H9 (cell line): ENCODE data around the gene PHYHIPL. TPM values are rescaled to one million over a fixed set of nuclear protein-coding genes. Genes with fewer than 3 reads are reported as not detected.

Source experiments
- DNase-seq: peaks from one replicate; pipeline ENCODE4 v3.0.0-alpha.2; 2017
- H2AFZ ChIP-seq: one replicate; pipeline ENCODE4 v1.6.1; 2013; ENCODE audit warnings: mild to moderate bottlenecking, low read length, control low read depth, moderate library complexity
- H2AK5ac ChIP-seq: 2 replicates; pipeline ENCODE4 v1.6.1; 2013; ENCODE audit warnings: low read length, control low read depth, mixed read lengths; ENCODE audit not compliant: insufficient read length
- H2BK120ac ChIP-seq: one replicate; pipeline ENCODE4 v1.6.1; 2013; ENCODE audit warnings: low read depth, mild to moderate bottlenecking, low read length, control low read depth, inconsistent platforms; ENCODE audit not compliant: poor library complexity, severe bottlenecking
- H2BK12ac ChIP-seq: 2 replicates; pipeline ENCODE4 v1.6.1; 2013; ENCODE audit warnings: low read length, control low read depth, mixed read lengths, low read depth; ENCODE audit not compliant: insufficient read length
- H2BK15ac ChIP-seq: 2 replicates; pipeline ENCODE4 v1.6.1; 2013; ENCODE audit warnings: low read depth, low read length, control low read depth
- H2BK20ac ChIP-seq: one replicate; pipeline ENCODE4 v1.6.1; 2013; ENCODE audit warnings: low read depth, mild to moderate bottlenecking, low read length, control low read depth, inconsistent platforms; ENCODE audit not compliant: poor library complexity, severe bottlenecking
- H2BK5ac ChIP-seq: 2 replicates; pipeline ENCODE4 v1.6.1; 2013; ENCODE audit warnings: low read length, control low read depth, mixed read lengths; ENCODE audit not compliant: insufficient read length
- H3K14ac ChIP-seq: 2 replicates; pipeline ENCODE4 v1.6.1; 2013; ENCODE audit warnings: low read length, control low read depth; ENCODE audit not compliant: insufficient read depth
- H3K18ac ChIP-seq: 2 replicates; pipeline ENCODE4 v1.6.1; 2013; ENCODE audit warnings: low read depth, mild to moderate bottlenecking, mixed read lengths, low read length, control low read depth; ENCODE audit not compliant: insufficient read length
- H3K23ac ChIP-seq: 2 replicates; pipeline ENCODE4 v1.6.1; 2013; ENCODE audit warnings: low read length, control low read depth, mixed read lengths, low read depth; ENCODE audit not compliant: insufficient read length
- H3K23me2 ChIP-seq: 2 replicates; pipeline ENCODE4 v1.6.1; 2013; ENCODE audit warnings: low read depth, mild to moderate bottlenecking, mixed read lengths, low read length, control low read depth; ENCODE audit not compliant: insufficient read length, poor library complexity, severe bottlenecking
- H3K27ac ChIP-seq: 2 replicates; pipeline ENCODE4 v1.5.1; 2013; ENCODE audit warnings: low read length, control low read depth, mixed read lengths, low read depth; ENCODE audit not compliant: insufficient read length
- H3K27me3 ChIP-seq: 2 replicates; pipeline ENCODE4 v1.6.1; 2013; ENCODE audit warnings: low read length, control low read depth, inconsistent platforms; ENCODE audit not compliant: insufficient read depth
- H3K4ac ChIP-seq: 2 replicates; pipeline ENCODE4 v1.6.1; 2013; ENCODE audit warnings: low read depth, mild to moderate bottlenecking, control low read depth, inconsistent platforms, low read length, moderate library complexity
- H3K4me1 ChIP-seq: 2 replicates; pipeline ENCODE4 v1.6.1; 2013; ENCODE audit warnings: low read length, control low read depth, inconsistent platforms; ENCODE audit not compliant: insufficient read depth
- H3K4me2 ChIP-seq: 2 replicates; pipeline ENCODE4 v1.6.1; 2013; ENCODE audit warnings: low read length, control low read depth, mixed read lengths; ENCODE audit not compliant: insufficient read length, insufficient read depth
- H3K56ac ChIP-seq: 2 replicates; pipeline ENCODE4 v1.6.1; 2013; ENCODE audit warnings: low read depth, mild to moderate bottlenecking, mixed read lengths, low read length, control low read depth; ENCODE audit not compliant: insufficient read length
- H3K79me1 ChIP-seq: 2 replicates; pipeline ENCODE4 v1.6.1; 2013; ENCODE audit warnings: low read depth, mild to moderate bottlenecking, moderate library complexity, low read length, control low read depth, inconsistent platforms; ENCODE audit not compliant: insufficient read depth, poor library complexity, severe bottlenecking
- H3K79me2 ChIP-seq: 2 replicates; pipeline ENCODE4 v1.6.1; 2013; ENCODE audit warnings: low read length, control low read depth, inconsistent platforms; ENCODE audit not compliant: insufficient read depth
- H3K9ac ChIP-seq: 2 replicates; pipeline ENCODE4 v1.6.1; 2013; ENCODE audit warnings: low read length, control low read depth, mixed read lengths; ENCODE audit not compliant: insufficient read length; ENCODE audit errors: extremely low read depth
- H3K9me3 ChIP-seq: one replicate; pipeline ENCODE4 v1.6.1; 2013; ENCODE audit warnings: low read depth, low read length, inconsistent platforms; ENCODE audit not compliant: control insufficient read depth
- H3T11ph ChIP-seq: one replicate; pipeline ENCODE4 v1.6.1; 2013; ENCODE audit warnings: mild to moderate bottlenecking, low read length, control low read depth, inconsistent platforms
- H4K20me1 ChIP-seq: one replicate; pipeline ENCODE4 v1.6.1; 2013; ENCODE audit not compliant: control insufficient read depth, insufficient read length, insufficient read depth
- H4K5ac ChIP-seq: 2 replicates; pipeline ENCODE4 v1.6.1; 2013; ENCODE audit warnings: low read depth, mild to moderate bottlenecking, mixed read lengths, low read length, control low read depth; ENCODE audit not compliant: insufficient read length
- H4K8ac ChIP-seq: replicated peaks from 2 replicates; pipeline ENCODE4 v1.6.1; 2013; ENCODE audit warnings: low read length, control low read depth, mixed read lengths, low read depth; ENCODE audit not compliant: insufficient read length
- H4K91ac ChIP-seq: 2 replicates; pipeline ENCODE4 v1.6.1; 2013; ENCODE audit warnings: low read depth, mild to moderate bottlenecking, moderate library complexity, mixed read lengths, low read length, control low read depth; ENCODE audit not compliant: insufficient read length
- H3K27ac Mint-ChIP-seq, 3 experiments: 2 replicates in 2 of 3; 3 replicates in 1 of 3; pipeline ENCODE4 v1.8.0; 2020 to 2021; ENCODE audit warnings: mixed read lengths in 3 of 3, mild to moderate bottlenecking in 1 of 3, moderate library complexity in 1 of 3
- H3K27me3 Mint-ChIP-seq: 2 replicates; pipeline ENCODE4 v1.8.0; 2021; ENCODE audit warnings: low read depth, mild to moderate bottlenecking, moderate library complexity, mixed read lengths
- H3K36me3 Mint-ChIP-seq, 3 experiments: 2 replicates in 2 of 3; 3 replicates in 1 of 3; pipeline ENCODE4 v1.8.0; 2020 to 2021; ENCODE audit warnings: low read depth in 3 of 3, mixed read lengths in 3 of 3; ENCODE audit not compliant: insufficient read depth in 1 of 3
- H3K4me1 Mint-ChIP-seq, 2 experiments: 2 replicates each; pipeline ENCODE4 v1.8.0; 2020; ENCODE audit warnings: mixed read lengths in 2 of 2
- H3K4me3 Mint-ChIP-seq, 2 experiments: 2 replicates in 1 of 2; 3 replicates in 1 of 2; pipeline ENCODE4 v1.8.0; 2020 to 2021; ENCODE audit warnings: mild to moderate bottlenecking in 2 of 2, mixed read lengths in 2 of 2, moderate library complexity in 1 of 2
- H3K9me3 Mint-ChIP-seq, 2 experiments: 2 replicates in 1 of 2; 3 replicates in 1 of 2; pipeline ENCODE4 v1.8.0; 2020; ENCODE audit warnings: mild to moderate bottlenecking in 2 of 2, mixed read lengths in 2 of 2, moderate library complexity in 1 of 2
- WGBS: extraction: QIAGEN DNeasy Blood & Tissue Kit; methylation state at CpG from one replicate; pipeline ENCODE4 v1.1.7; 2013; ENCODE audit warnings: missing lambda C conversion rate, low lambda C conversion rate, mixed read lengths; ENCODE audit not compliant: insufficient read length; ENCODE audit errors: extremely low coverage; 5-methylcytosine and 5-hydroxymethylcytosine counted together
- total RNA-seq: library from RNA; stranded (reverse); gene quantifications from 2 replicates; pipeline ENCODE4 v1.2.1, GENCODE V29; 2021
- TF ChIP-seq, protein P1 (sequence below): fragments of 200-600 bp; sonication (generic); conservative IDR thresholded peaks from 3 replicates; pipeline ENCODE4 v1.8.0; 2021; ENCODE audit warnings: antibody characterized with exemption, mild to moderate bottlenecking

Gene PHYHIPL
- total RNA-seq, 1 experiment from 2014 or later: 0.44 TPM

- no peak overlapping the region for H2AK5ac ChIP-seq
- no peak overlapping the region for H2BK15ac ChIP-seq
- TF ChIP-seq, protein P1, sequence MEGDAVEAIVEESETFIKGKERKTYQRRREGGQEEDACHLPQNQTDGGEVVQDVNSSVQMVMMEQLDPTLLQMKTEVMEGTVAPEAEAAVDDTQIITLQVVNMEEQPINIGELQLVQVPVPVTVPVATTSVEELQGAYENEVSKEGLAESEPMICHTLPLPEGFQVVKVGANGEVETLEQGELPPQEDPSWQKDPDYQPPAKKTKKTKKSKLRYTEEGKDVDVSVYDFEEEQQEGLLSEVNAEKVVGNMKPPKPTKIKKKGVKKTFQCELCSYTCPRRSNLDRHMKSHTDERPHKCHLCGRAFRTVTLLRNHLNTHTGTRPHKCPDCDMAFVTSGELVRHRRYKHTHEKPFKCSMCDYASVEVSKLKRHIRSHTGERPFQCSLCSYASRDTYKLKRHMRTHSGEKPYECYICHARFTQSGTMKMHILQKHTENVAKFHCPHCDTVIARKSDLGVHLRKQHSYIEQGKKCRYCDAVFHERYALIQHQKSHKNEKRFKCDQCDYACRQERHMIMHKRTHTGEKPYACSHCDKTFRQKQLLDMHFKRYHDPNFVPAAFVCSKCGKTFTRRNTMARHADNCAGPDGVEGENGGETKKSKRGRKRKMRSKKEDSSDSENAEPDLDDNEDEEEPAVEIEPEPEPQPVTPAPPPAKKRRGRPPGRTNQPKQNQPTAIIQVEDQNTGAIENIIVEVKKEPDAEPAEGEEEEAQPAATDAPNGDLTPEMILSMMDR: no peak
- Mint-ChIP-seq H3K9me3 (no peaks in the 10 kb centered on the region), H3K27ac (no peak overlapping the region), H3K36me3 (no peaks in the 10 kb centered on the region), H3K4me1 (no peaks in the 10 kb centered on the region), H3K27me3 (peaks cover 2% of the 10 kb centered on the region), H3K4me3 (no peak overlapping the region)
- H3K56ac ChIP-seq: no peak overlapping the region
- no peak overlapping the region for H2BK120ac ChIP-seq
- H3K18ac ChIP-seq: no peak overlapping the region
- H3K4me1 ChIP-seq: no peaks in the 10 kb centered on the region
- no peak overlapping the region for H3K14ac ChIP-seq
- H2AFZ ChIP-seq: no peak overlapping the region
- no peaks in the 10 kb centered on the region for H3K79me2 ChIP-seq
- no peak overlapping the region for H3K27ac ChIP-seq
- WGBS: no CpG with 5 or more reads among the region's 6 CpGs
- no peak overlapping the region for H3K4me2 ChIP-seq
- no peak overlapping the region for H3K9ac ChIP-seq
- H2BK5ac ChIP-seq: no peak overlapping the region
- H3K4ac ChIP-seq: no peak overlapping the region
- H3K23ac ChIP-seq: no peak overlapping the region
- H3K79me1 ChIP-seq: no peaks in the 10 kb centered on the region
- no peak overlapping the region for H4K91ac ChIP-seq
- H2BK20ac ChIP-seq: no peak overlapping the region
- DNase-seq: no peak
- no peaks in the 10 kb centered on the region for H3K23me2 ChIP-seq
- H4K5ac ChIP-seq: no peak overlapping the region
- no peaks in the 10 kb centered on the region for H3K9me3 ChIP-seq
- H4K8ac ChIP-seq: no peak overlapping the region
- no peak overlapping the region for H2BK12ac ChIP-seq
- no peaks in the 10 kb centered on the region for H3K27me3 ChIP-seq
- no peaks in the 10 kb centered on the region for H4K20me1 ChIP-seq
- no peak overlapping the region for H3T11ph ChIP-seq
Observed at GRCh38 chr10:59269651-59270050, 93.2 kb downstream of the PHYHIPL start.
